G401 (cell line): ENCODE measurements around the gene HOXD10. TPM values are rescaled to one million over a fixed set of nuclear protein-coding genes. Genes with fewer than 3 reads are reported as not detected.

Experiments used
- DNase-seq: peaks from one replicate; pipeline ENCODE4 v3.0.0-alpha.2; 2015; ENCODE audit warnings: low spot score
- in situ Hi-C: cut with HindIII; loops from 2 replicates; pipeline ENCODE4 v1.10.0; 2016; ENCODE audit warnings: low sequenced_read_pairs, mixed read lengths
- total RNA-seq: library from RNA; depleted of rRNA; stranded (reverse); fragments of >200 nt; shearing (Covaris generic); gene quantifications from 2 replicates; pipeline ENCODE4 v1.2.3, GENCODE V29; 2014

HOXD10 gene
- total RNA-seq, 1 experiment from 2014 or later: not detected

GRCh38 chr2:176129813-176130146, 13.2 kb downstream of the HOXD10 start:
- in situ Hi-C loops: no loop called here

GRCh38 chr2:176130147-176130956, 13.8 kb downstream of the HOXD10 start:
- DNase-seq: no peak
- in situ Hi-C loops: no loop called here

More at GRCh38 chr2:176129813-176130146, 13.2 kb downstream of the HOXD10 start:
- DNase-seq: no peak

- in situ Hi-C loops: no loop called here
- DNase-seq: no peak
Observed at GRCh38 chr2:176130957-176131847, 14.6 kb downstream of the HOXD10 start.

- in situ Hi-C loops: no loop called here
- no peak for DNase-seq
Observed at GRCh38 chr2:176131848-176132158, 15.2 kb downstream of the HOXD10 start.

- in situ Hi-C loops: no loop called here
- no peak for DNase-seq
Observed at GRCh38 chr2:176132205-176133171, 15.9 kb downstream of the HOXD10 start.

GRCh38 chr2:176133389-176133788, 16.8 kb downstream of the HOXD10 start:
- in situ Hi-C loops: no loop called here
- DNase-seq: no peak

- in situ Hi-C loops: no loop called here
- DNase-seq: no peak
Observed at GRCh38 chr2:176134035-176134434, 17.5 kb downstream of the HOXD10 start.

GRCh38 chr2:176135035-176135440, 18.5 kb downstream of the HOXD10 start:
- DNase-seq: no peak
- in situ Hi-C loops: no loop called here

- DNase-seq: no peak
- in situ Hi-C loops: no loop called here
Observed at GRCh38 chr2:176136374-176137251, 20.0 kb downstream of the HOXD10 start.

GRCh38 chr2:176137252-176137580, 20.6 kb downstream of the HOXD10 start:
- in situ Hi-C loops: no loop called here
- DNase-seq: no peak

GRCh38 chr2:176137906-176138305, 21.3 kb downstream of the HOXD10 start:
- DNase-seq: no peak
- in situ Hi-C loops: no loop called here

GRCh38 chr2:176138526-176138922, 21.9 kb downstream of the HOXD10 start:
- no peak for DNase-seq
- in situ Hi-C loops: no loop called here

- in situ Hi-C loops: no loop called here
- DNase-seq: no peak
Observed at GRCh38 chr2:176138923-176139660, 22.5 kb downstream of the HOXD10 start.

- in situ Hi-C loops: no loop called here
- DNase-seq: no peak
Observed at GRCh38 chr2:176139661-176140512, 23.3 kb downstream of the HOXD10 start.

GRCh38 chr2:176140513-176141317, 24.1 kb downstream of the HOXD10 start:
- in situ Hi-C loops: no loop called here
- peak; percentile 23 for DNase-seq

- DNase-seq: no peak
- in situ Hi-C loops: no loop called here
Observed at GRCh38 chr2:176142281-176142680, 25.7 kb downstream of the HOXD10 start.
